GM23338 (cell line): ENCODE data around the gene CAT. TPM values are rescaled to one million over a fixed set of nuclear protein-coding genes. Genes with fewer than 3 reads are reported as not detected.

Experiments used
- ATAC-seq: fragments of 200-7000 bp; cut with Tn5 transposase; 3 replicates; pipeline ENCODE4 v1.9.1; 2020
- DNase-seq: peaks from one replicate; pipeline ENCODE4 v3.0.0-alpha.2; 2015; ENCODE audit warnings: low spot score
- H2AFZ ChIP-seq: fragments of 200-600 bp; sonication (generic); 2 replicates; pipeline ENCODE4 v1.8.0; 2016; ENCODE audit warnings: antibody characterized with exemption, mild to moderate bottlenecking, moderate library complexity
- H3F3A ChIP-seq: fragments of 200-600 bp; sonication (generic); replicated peaks from 2 replicates; pipeline ENCODE4 v1.8.0; 2017; ENCODE audit warnings: antibody characterized with exemption, mixed run types, low read depth
- H3K27ac ChIP-seq: fragments of 200-600 bp; sonication (generic); 2 replicates; pipeline ENCODE4 v1.6.1; 2016; ENCODE audit warnings: low read depth
- H3K27me3 ChIP-seq: fragments of 200-600 bp; sonication (generic); 2 replicates; pipeline ENCODE4 v1.8.0; 2016; ENCODE audit warnings: mild to moderate bottlenecking, mixed run types, moderate library complexity; ENCODE audit not compliant: insufficient read depth
- H3K36me3 ChIP-seq: fragments of 200-600 bp; sonication (generic); 2 replicates; pipeline ENCODE4 v1.8.0; 2016; ENCODE audit warnings: mild to moderate bottlenecking; ENCODE audit not compliant: insufficient read depth
- H3K4me1 ChIP-seq: fragments of 200-600 bp; sonication (generic); 2 replicates; pipeline ENCODE4 v1.8.0; 2016; ENCODE audit warnings: mild to moderate bottlenecking, moderate library complexity; ENCODE audit not compliant: insufficient read depth
- H3K4me2 ChIP-seq: fragments of 200-600 bp; sonication (generic); 2 replicates; pipeline ENCODE4 v1.7.1; 2017; ENCODE audit warnings: mixed run types
- H3K4me3 ChIP-seq: fragments of 200-600 bp; sonication (generic); 2 replicates; pipeline ENCODE4 v1.6.1; 2016; ENCODE audit warnings: mixed run types
- H3K79me2 ChIP-seq: fragments of 200-600 bp; sonication (generic); replicated peaks from 2 replicates; pipeline ENCODE4 v1.8.0; 2017; ENCODE audit warnings: mild to moderate bottlenecking; ENCODE audit not compliant: insufficient read depth
- H3K9me2 ChIP-seq: fragments of 200-600 bp; sonication (generic); 2 replicates; pipeline ENCODE4 v1.8.0; 2017; ENCODE audit not compliant: insufficient read depth
- H4K20me1 ChIP-seq: fragments of 200-600 bp; sonication (generic); replicated peaks from 2 replicates; pipeline ENCODE4 v1.8.0; 2017; ENCODE audit warnings: mild to moderate bottlenecking; ENCODE audit not compliant: insufficient read depth
- H3K27ac Mint-ChIP-seq: 2 replicates; pipeline ENCODE4 v1.8.0; 2020; ENCODE audit warnings: inconsistent platforms, mild to moderate bottlenecking, moderate library complexity, mixed read lengths
- H3K27me3 Mint-ChIP-seq: 3 replicates; pipeline ENCODE4 v1.8.0; 2022; ENCODE audit warnings: low read depth, mild to moderate bottlenecking, moderate library complexity, mixed read lengths, inconsistent platforms; ENCODE audit not compliant: insufficient read depth, poor library complexity
- H3K36me3 Mint-ChIP-seq: 3 replicates; pipeline ENCODE4 v1.8.0; 2021; ENCODE audit warnings: low read depth, mild to moderate bottlenecking, inconsistent platforms, moderate library complexity, mixed read lengths
- H3K4me1 Mint-ChIP-seq: 3 replicates; pipeline ENCODE4 v1.8.0; 2020; ENCODE audit warnings: mild to moderate bottlenecking, inconsistent platforms, mixed read lengths
- H3K4me3 Mint-ChIP-seq: 3 replicates; pipeline ENCODE4 v1.8.0; 2021; ENCODE audit warnings: moderate library complexity, mild to moderate bottlenecking, inconsistent platforms, mixed read lengths
- H3K9me3 Mint-ChIP-seq: 3 replicates; pipeline ENCODE4 v1.8.0; 2020; ENCODE audit warnings: moderate library complexity, mild to moderate bottlenecking, inconsistent platforms, mixed read lengths
- CREB1 ChIP-seq: fragments of 250-450 bp; sonication (Bioruptor Pico); IDR thresholded peaks from 2 replicates; pipeline ENCODE4 v1.5.0; 2020; ENCODE audit warnings: low read depth, mild to moderate bottlenecking, moderate library complexity
- EZH2phosphoT487 ChIP-seq: fragments of 200-600 bp; sonication (generic); IDR thresholded peaks from one replicate; pipeline ENCODE4 v1.8.1; 2018; ENCODE audit warnings: antibody characterized with exemption; ENCODE audit not compliant: unreplicated experiment
- NANOG ChIP-seq: IDR thresholded peaks from 2 replicates; pipeline ENCODE4 v1.6.1; 2016; ENCODE audit warnings: antibody characterized with exemption, borderline replicate concordance
- STAT1 ChIP-seq: IDR thresholded peaks from one replicate; pipeline ENCODE4 v1.6.1; 2016; ENCODE audit warnings: antibody characterized with exemption; ENCODE audit not compliant: unreplicated experiment
- ZNF114 ChIP-seq: fragments of 250-450 bp; sonication (Bioruptor Pico); IDR thresholded peaks from 2 replicates; pipeline ENCODE4 v1.5.0; 2020; ENCODE audit warnings: mild to moderate bottlenecking, moderate library complexity
- ZNF331 ChIP-seq: fragments of 250-450 bp; sonication (Bioruptor Pico); IDR thresholded peaks from 2 replicates; pipeline ENCODE4 v1.5.0; 2020; ENCODE audit warnings: low read depth, mild to moderate bottlenecking, moderate library complexity
- polyA plus RNA-seq: library from polyadenylated mRNA; unstranded; fragments of >200 nt; fragmentation: Nextera tagmentation; extraction: Ambion mirVana; gene quantifications from 2 replicates; pipeline ENCODE4 v1.2.1, GENCODE V29; 2016
- total RNA-seq: library from RNA; depleted of rRNA; stranded (reverse); fragments of >200 nt; shearing (Covaris generic); gene quantifications from 2 replicates; pipeline ENCODE4 v1.2.3, GENCODE V29; 2014
- TF ChIP-seq, protein P1 (sequence below): IDR thresholded peaks from one replicate; pipeline ENCODE4 v1.6.1; 2018; ENCODE audit warnings: antibody characterized with exemption; ENCODE audit not compliant: unreplicated experiment
- TF ChIP-seq, protein P2 (sequence below): fragments of 250-450 bp; sonication (Bioruptor Pico); IDR thresholded peaks from 2 replicates; pipeline ENCODE4 v1.5.0; 2020; ENCODE audit warnings: mild to moderate bottlenecking, moderate library complexity
- TF ChIP-seq, protein P3 (sequence below): IDR thresholded peaks from 2 replicates; pipeline ENCODE4 v1.6.1; 2016; ENCODE audit warnings: antibody characterized with exemption
- TF ChIP-seq, protein P4 (sequence below), 2 experiments: fragments of 200-600 bp in 1 of 2; sonication (generic) in 1 of 2; conservative IDR thresholded peaks; 2 replicates each; pipeline versions ENCODE4 v1.5.1 to v1.6.1; 2016 to 2017; ENCODE audit warnings: antibody characterized with exemption in 2 of 2, low read depth in 2 of 2, mild to moderate bottlenecking in 2 of 2, moderate library complexity in 1 of 2

The CAT gene
- total and polyA plus RNA-seq, 2 experiments from 2014 or later: 15.9 to 24.0 TPM

DNA sequence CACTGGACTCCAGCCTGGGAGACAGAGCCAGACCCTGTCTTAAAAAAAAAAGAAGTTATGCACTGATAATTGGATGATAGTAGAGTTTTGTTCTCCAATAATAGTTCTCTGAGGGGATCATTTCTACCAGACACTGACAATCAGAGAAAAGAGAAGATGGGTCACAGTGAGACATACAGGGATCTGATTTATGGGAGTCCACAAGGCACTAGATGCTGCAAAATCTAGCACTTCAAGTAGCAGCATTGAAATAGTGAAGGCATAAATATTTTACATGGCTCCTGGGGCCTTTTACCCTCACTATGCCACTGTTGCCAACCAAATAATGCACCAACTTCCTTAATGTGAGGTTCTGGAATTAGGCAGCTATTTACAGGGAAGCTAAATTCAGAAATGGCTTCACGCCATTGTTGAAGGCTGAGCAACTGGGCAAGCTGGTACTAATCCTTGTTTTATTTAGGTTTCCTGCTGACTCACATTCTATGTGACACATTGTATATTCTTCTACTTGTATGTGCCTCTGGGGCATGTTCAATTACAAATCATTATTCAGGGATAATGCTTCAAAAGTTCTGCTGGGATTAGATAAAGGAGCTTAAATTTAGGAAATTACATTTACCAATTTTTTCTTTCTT, 42.7 kb upstream of the CAT start:
- H3K4me1 ChIP-seq: no peaks in the 10 kb centered on the region
- H2AFZ ChIP-seq: no peak overlapping the region
- TF ChIP-seq, protein P1, sequence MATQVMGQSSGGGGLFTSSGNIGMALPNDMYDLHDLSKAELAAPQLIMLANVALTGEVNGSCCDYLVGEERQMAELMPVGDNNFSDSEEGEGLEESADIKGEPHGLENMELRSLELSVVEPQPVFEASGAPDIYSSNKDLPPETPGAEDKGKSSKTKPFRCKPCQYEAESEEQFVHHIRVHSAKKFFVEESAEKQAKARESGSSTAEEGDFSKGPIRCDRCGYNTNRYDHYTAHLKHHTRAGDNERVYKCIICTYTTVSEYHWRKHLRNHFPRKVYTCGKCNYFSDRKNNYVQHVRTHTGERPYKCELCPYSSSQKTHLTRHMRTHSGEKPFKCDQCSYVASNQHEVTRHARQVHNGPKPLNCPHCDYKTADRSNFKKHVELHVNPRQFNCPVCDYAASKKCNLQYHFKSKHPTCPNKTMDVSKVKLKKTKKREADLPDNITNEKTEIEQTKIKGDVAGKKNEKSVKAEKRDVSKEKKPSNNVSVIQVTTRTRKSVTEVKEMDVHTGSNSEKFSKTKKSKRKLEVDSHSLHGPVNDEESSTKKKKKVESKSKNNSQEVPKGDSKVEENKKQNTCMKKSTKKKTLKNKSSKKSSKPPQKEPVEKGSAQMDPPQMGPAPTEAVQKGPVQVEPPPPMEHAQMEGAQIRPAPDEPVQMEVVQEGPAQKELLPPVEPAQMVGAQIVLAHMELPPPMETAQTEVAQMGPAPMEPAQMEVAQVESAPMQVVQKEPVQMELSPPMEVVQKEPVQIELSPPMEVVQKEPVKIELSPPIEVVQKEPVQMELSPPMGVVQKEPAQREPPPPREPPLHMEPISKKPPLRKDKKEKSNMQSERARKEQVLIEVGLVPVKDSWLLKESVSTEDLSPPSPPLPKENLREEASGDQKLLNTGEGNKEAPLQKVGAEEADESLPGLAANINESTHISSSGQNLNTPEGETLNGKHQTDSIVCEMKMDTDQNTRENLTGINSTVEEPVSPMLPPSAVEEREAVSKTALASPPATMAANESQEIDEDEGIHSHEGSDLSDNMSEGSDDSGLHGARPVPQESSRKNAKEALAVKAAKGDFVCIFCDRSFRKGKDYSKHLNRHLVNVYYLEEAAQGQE: no peak
- TF ChIP-seq ZNF331 (CRISPR knock-in tag) (no peak), NANOG (no peak), STAT1 (no peak), ZNF114 (CRISPR knock-in tag) (no peak), EZH2phosphoT487 (no peak), CREB1 (no peak)
- TF ChIP-seq, protein P2, sequence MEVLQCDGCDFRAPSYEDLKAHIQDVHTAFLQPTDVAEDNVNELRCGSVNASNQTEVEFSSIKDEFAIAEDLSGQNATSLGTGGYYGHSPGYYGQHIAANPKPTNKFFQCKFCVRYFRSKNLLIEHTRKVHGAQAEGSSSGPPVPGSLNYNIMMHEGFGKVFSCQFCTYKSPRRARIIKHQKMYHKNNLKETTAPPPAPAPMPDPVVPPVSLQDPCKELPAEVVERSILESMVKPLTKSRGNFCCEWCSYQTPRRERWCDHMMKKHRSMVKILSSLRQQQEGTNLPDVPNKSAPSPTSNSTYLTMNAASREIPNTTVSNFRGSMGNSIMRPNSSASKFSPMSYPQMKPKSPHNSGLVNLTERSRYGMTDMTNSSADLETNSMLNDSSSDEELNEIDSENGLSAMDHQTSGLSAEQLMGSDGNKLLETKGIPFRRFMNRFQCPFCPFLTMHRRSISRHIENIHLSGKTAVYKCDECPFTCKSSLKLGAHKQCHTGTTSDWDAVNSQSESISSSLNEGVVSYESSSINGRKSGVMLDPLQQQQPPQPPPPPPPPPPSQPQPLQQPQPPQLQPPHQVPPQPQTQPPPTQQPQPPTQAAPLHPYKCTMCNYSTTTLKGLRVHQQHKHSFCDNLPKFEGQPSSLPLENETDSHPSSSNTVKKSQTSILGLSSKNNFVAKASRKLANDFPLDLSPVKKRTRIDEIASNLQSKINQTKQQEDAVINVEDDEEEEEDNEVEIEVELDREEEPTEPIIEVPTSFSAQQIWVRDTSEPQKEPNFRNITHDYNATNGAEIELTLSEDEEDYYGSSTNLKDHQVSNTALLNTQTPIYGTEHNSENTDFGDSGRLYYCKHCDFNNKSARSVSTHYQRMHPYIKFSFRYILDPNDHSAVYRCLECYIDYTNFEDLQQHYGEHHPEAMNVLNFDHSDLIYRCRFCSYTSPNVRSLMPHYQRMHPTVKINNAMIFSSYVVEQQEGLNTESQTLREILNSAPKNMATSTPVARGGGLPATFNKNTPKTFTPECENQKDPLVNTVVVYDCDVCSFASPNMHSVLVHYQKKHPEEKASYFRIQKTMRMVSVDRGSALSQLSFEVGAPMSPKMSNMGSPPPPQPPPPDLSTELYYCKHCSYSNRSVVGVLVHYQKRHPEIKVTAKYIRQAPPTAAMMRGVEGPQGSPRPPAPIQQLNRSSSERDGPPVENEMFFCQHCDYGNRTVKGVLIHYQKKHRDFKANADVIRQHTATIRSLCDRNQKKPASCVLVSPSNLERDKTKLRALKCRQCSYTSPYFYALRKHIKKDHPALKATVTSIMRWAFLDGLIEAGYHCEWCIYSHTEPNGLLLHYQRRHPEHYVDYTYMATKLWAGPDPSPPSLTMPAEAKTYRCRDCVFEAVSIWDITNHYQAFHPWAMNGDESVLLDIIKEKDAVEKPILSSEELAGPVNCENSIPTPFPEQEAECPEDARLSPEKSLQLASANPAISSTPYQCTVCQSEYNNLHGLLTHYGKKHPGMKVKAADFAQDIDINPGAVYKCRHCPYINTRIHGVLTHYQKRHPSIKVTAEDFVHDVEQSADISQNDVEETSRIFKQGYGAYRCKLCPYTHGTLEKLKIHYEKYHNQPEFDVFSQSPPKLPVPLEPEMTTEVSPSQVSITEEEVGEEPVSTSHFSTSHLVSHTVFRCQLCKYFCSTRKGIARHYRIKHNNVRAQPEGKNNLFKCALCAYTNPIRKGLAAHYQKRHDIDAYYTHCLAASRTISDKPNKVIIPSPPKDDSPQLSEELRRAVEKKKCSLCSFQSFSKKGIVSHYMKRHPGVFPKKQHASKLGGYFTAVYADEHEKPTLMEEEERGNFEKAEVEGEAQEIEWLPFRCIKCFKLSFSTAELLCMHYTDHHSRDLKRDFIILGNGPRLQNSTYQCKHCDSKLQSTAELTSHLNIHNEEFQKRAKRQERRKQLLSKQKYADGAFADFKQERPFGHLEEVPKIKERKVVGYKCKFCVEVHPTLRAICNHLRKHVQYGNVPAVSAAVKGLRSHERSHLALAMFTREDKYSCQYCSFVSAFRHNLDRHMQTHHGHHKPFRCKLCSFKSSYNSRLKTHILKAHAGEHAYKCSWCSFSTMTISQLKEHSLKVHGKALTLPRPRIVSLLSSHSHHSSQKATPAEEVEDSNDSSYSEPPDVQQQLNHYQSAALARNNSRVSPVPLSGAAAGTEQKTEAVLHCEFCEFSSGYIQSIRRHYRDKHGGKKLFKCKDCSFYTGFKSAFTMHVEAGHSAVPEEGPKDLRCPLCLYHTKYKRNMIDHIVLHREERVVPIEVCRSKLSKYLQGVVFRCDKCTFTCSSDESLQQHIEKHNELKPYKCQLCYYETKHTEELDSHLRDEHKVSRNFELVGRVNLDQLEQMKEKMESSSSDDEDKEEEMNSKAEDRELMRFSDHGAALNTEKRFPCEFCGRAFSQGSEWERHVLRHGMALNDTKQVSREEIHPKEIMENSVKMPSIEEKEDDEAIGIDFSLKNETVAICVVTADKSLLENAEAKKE: no peak
- TF ChIP-seq, protein P3, sequence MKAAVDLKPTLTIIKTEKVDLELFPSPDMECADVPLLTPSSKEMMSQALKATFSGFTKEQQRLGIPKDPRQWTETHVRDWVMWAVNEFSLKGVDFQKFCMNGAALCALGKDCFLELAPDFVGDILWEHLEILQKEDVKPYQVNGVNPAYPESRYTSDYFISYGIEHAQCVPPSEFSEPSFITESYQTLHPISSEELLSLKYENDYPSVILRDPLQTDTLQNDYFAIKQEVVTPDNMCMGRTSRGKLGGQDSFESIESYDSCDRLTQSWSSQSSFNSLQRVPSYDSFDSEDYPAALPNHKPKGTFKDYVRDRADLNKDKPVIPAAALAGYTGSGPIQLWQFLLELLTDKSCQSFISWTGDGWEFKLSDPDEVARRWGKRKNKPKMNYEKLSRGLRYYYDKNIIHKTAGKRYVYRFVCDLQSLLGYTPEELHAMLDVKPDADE: no peak
- TF ChIP-seq, protein P4, sequence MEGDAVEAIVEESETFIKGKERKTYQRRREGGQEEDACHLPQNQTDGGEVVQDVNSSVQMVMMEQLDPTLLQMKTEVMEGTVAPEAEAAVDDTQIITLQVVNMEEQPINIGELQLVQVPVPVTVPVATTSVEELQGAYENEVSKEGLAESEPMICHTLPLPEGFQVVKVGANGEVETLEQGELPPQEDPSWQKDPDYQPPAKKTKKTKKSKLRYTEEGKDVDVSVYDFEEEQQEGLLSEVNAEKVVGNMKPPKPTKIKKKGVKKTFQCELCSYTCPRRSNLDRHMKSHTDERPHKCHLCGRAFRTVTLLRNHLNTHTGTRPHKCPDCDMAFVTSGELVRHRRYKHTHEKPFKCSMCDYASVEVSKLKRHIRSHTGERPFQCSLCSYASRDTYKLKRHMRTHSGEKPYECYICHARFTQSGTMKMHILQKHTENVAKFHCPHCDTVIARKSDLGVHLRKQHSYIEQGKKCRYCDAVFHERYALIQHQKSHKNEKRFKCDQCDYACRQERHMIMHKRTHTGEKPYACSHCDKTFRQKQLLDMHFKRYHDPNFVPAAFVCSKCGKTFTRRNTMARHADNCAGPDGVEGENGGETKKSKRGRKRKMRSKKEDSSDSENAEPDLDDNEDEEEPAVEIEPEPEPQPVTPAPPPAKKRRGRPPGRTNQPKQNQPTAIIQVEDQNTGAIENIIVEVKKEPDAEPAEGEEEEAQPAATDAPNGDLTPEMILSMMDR (conservative IDR thresholded peaks at IDR 0.05; ENCODE audit: low read depth in 2 of 2): no peak
- DNase-seq (no peak), ATAC-seq (no peak)
- Mint-ChIP-seq H3K4me1 (peaks cover 10% of the 10 kb centered on the region), H3K27ac (no peak overlapping the region), H3K4me3 (no peak overlapping the region), H3K27me3 (peaks cover 2% of the 10 kb centered on the region), H3K9me3 (peaks cover 2% of the 10 kb centered on the region; the same call in 1 of the 3 replicates), H3K36me3 (no peaks in the 10 kb centered on the region)
- no peaks in the 10 kb centered on the region for H3K9me2 ChIP-seq
- H3K27me3 ChIP-seq: no peaks in the 10 kb centered on the region
- no peaks in the 10 kb centered on the region for H4K20me1 ChIP-seq
- H3K36me3 ChIP-seq: no peaks in the 10 kb centered on the region
- no peak overlapping the region for H3K27ac ChIP-seq
- H3F3A ChIP-seq: no peaks in the 10 kb centered on the region
- no peak overlapping the region for H3K4me3 ChIP-seq
- no peaks in the 10 kb centered on the region for H3K79me2 ChIP-seq
- H3K4me2 ChIP-seq: no peak overlapping the region
